SK-N-SH (cell line): ENCODE data around the gene TMEM50B.

Source experiments
- CTCF ChIP-seq: fragments of 200-600 bp; sonication (generic); IDR thresholded peaks from 2 replicates; pipeline ENCODE4 v1.6.1; 2017; ENCODE audit warnings: antibody characterized with exemption, mild to moderate bottlenecking, moderate library complexity
- EP300 ChIP-seq, 2 experiments: IDR thresholded peaks; 2 replicates each; pipeline versions ENCODE4 v1.4.0 to v1.6.1; 2012; ENCODE audit warnings: borderline replicate concordance in 1 of 2, low read depth in 1 of 2, low read length in 1 of 2
- JUND ChIP-seq: IDR thresholded peaks from 2 replicates; pipeline ENCODE4 v1.4.0; 2012
- MEF2A ChIP-seq: IDR thresholded peaks from 2 replicates; pipeline ENCODE4 v1.4.0; 2012; ENCODE audit warnings: low read depth, borderline replicate concordance
- MXI1 ChIP-seq: IDR thresholded peaks from 2 replicates; pipeline ENCODE4 v1.6.1; 2012; ENCODE audit warnings: mild to moderate bottlenecking, low read depth, low read length, improper control_type of control experiment
- NFIC ChIP-seq: IDR thresholded peaks from 2 replicates; pipeline ENCODE4 v1.4.0; 2012; ENCODE audit warnings: borderline replicate concordance
- POLR2AphosphoS5 ChIP-seq: IDR thresholded peaks from 2 replicates; pipeline ENCODE4 v1.6.1; 2012; ENCODE audit warnings: low read depth, low read length
- RAD21 ChIP-seq: IDR thresholded peaks from 2 replicates; pipeline ENCODE4 v1.6.1; 2012; ENCODE audit warnings: mild to moderate bottlenecking, low read length
- RCOR1 ChIP-seq: fragments of 150-350 bp; IDR thresholded peaks from 2 replicates; pipeline ENCODE4 v1.6.1; 2017; ENCODE audit warnings: antibody characterized with exemption, low read length
- RFX5 ChIP-seq: IDR thresholded peaks from 2 replicates; pipeline ENCODE4 v1.6.1; 2012; ENCODE audit warnings: mild to moderate bottlenecking, improper control_type of control experiment, low read length
- TCF12 ChIP-seq: IDR thresholded peaks from 2 replicates; pipeline ENCODE4 v1.4.0; 2012
- USF2 ChIP-seq: fragments of 150-350 bp; IDR thresholded peaks from 2 replicates; pipeline ENCODE4 v1.6.1; 2017; ENCODE audit warnings: antibody characterized with exemption, low read length, low read depth, borderline replicate concordance
- ZBTB33 ChIP-seq: IDR thresholded peaks from 2 replicates; pipeline ENCODE4 v1.4.0; 2012; ENCODE audit warnings: low read depth, borderline replicate concordance

GRCh38 chr21:33432496-33432895, 47.3 kb downstream of the TMEM50B start:
- no peak for TF ChIP-seq RFX5
- TF ChIP-seq ZBTB33, result no peak
- TF ChIP-seq NFIC, result no peak
- no peak for TF ChIP-seq RAD21
- no peak for TF ChIP-seq TCF12
- no peak for TF ChIP-seq USF2
- no peak for TF ChIP-seq EP300 (IDR thresholded peaks at IDR 0.05; ENCODE audit: borderline replicate concordance in 1 of 2, low read depth in 1 of 2, low read length in 1 of 2)
- TF ChIP-seq MEF2A, result no peak
- TF ChIP-seq CTCF, result no peak
- no peak for TF ChIP-seq POLR2AphosphoS5
- TF ChIP-seq JUND, result no peak
- no peak for TF ChIP-seq MXI1
- no peak for TF ChIP-seq RCOR1
